H54 (cell line): ENCODE data around the gene HDHD5.

Experiments used
- DNase-seq: peaks from one replicate; pipeline ENCODE4 v3.0.0; 2011; ENCODE audit warnings: low spot score, mixed read lengths; ENCODE audit not compliant: insufficient read length
- FAIRE-seq: peaks from 3 replicates; lab custom pipeline; 2011; peaks lifted over from hg19 to GRCh38; lab: Jason Lieb, UNC
- POLR2A ChIP-seq: IDR thresholded peaks from 2 replicates; pipeline ENCODE4 v1.6.1; 2011; ENCODE audit warnings: low read depth, mild to moderate bottlenecking, low read length

Gene HDHD5

DNA sequence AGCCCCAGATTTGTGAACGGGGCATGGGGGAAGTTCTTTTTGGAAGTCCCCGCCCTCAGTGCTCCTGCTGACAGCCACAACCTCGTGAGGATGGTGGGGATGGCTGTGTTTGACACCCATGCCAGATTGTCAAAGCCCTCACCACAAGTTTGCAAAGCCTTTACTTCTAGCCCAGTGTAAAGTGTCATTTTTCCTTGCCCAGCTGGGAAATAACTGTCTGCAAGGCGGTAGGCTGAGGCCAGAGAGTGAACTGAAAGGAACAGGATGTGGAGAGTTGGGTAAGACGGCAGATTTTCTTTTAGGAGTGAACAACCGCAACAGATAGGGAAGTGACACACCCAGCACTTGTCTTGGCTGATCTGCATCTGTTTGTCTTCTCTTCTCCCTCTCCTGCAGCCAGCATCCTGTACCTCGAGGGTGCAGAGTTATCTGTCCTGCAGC, 60.7 kb downstream of the HDHD5 start:
- no peak for FAIRE-seq
- no peak for TF ChIP-seq POLR2A
- no peak for DNase-seq

DNA sequence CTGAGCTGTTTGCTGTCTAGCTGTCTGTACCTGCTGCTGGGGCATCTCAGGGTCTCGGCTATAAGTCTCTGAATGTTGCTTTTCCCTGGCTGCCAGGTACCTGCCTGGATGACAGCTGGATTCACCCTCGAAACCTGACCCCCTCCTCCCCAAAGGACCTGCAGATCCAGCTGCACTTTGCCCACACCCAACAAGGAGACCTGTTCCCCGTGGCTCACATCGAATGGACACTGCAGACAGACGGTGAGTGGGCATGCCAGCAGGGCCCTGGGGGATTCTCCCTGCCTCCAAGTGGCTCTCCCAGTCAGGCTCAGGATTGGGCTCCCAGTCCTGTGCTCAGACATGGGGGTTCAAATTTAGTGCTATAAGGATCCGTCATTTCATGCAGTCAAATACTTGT, 61.4 kb downstream of the HDHD5 start:
- FAIRE-seq (no peak), DNase-seq (no peak)
- TF ChIP-seq POLR2A: no peak

DNA sequence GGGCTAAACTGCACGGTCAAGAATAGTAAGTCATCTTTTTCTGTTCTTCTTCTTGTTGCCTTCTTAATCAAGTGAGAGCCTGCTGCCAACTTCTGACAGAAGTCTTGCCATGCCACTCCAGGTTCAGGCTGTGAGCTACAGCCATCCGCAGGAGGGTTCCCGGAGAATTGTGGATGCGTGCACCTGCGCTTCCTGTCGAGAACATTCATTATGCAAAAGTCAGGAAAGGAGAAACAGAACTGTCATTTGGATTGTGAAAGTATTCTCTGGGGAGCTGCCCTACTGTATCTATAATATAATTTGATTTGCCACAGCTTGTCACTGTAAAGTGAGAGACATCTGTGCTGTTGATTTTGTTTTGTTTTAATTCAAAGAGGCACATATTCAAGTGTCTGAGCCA, 62.0 kb downstream of the HDHD5 start:
- FAIRE-seq (no peak), DNase-seq (no peak)
- TF ChIP-seq POLR2A: no peak

DNA sequence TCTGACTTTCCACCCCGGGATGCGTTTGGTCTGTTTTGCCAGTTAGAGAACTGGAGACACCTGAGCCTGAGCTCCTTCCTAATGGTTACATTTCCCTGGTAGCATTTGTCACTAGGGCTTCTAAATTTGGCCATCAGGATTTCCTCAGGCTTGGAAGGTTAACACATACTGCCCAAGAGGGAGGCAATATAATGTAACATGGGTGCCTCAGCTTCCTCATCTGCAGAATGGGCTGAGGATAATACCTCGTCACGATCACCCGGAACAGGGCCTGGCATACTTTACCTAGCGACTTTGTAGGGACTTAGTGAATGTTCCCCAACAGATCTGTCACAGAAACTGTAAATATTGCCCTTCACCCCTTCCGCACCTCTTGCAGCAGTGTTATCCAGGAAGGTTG, 63.0 kb downstream of the HDHD5 start:
- DNase-seq (no peak), FAIRE-seq (no peak)
- no peak for TF ChIP-seq POLR2A

DNA sequence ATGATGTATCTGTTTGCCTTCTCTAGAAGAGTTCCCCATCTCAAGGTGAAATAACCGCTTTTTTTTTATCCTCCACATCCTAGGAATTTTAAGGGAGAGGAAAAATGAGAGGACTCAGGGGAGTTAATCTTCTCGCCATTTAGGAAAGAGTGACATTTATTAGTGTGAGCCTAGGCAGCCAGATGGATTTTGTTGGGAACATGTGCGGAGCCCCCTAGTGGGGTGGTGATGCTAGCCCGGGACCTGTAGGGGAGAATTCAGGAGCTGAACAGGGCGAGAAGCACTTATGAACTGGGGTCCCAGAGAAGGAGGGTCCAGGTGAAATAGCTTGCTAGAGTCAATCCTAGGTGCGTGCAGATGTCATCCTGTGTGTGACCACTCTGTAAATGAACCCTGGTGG, 63.5 kb downstream of the HDHD5 start:
- no peak for FAIRE-seq
- DNase-seq: no peak
- no peak for TF ChIP-seq POLR2A

DNA sequence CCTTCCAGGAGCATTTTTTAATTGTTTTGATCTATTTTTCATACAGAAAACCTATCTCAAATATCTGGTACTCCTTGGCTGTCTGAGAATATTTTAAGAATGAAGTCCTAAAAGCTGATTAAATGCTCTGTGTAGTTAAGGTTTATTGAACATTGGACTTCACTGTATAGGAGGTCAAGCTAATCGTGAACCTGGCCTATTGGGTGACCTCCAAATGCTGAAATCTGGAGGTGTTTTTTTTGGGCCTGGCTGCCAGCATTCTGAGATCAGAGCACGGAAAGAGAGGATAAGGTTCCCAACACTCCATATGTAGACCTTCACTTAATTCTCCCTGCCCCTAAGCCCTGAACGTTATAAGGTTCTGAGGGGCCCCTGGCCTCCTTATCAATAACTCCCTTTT, 66.0 kb downstream of the HDHD5 start:
- no peak for TF ChIP-seq POLR2A
- DNase-seq (no peak), FAIRE-seq (no peak)

DNA sequence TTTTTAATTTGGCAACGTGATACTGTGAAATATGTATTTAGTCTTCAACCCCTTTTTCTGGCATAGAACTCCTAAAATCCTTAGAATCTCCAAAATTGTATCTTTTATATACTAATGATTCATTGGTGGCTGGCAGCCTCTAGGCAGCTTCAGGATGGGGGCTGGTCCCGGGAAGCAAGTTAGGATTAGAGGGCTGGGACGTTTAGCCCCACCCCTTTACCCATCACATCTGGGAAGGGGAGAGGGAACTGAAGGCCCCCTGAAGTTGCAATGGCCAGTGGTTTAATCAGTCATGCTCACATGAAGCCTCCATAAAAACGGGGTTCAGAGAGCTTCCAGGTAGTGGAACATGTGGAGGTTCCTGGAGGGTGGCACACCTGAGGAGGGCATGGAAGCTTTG, 67.2 kb downstream of the HDHD5 start:
- no peak for TF ChIP-seq POLR2A
- DNase-seq: no peak
- FAIRE-seq: no peak

DNA sequence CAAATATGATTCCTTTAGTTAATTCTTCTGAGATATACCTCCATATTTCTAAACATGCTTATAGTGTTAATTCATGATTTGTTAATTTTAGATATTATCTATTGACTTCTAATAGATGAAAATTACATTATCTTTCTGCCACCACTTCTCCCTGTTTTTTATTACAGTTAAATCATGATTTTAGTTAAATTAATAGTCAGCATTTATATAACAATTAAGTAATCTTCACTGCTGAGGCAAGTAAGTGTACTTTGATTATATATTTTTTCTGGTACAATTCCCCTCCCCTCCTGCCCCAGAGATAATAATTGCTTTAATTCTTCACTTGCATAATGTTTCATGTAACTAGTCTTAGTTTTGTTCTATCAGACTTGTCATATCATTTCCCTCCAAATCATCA, 68.5 kb downstream of the HDHD5 start:
- FAIRE-seq (no peak), DNase-seq (no peak)
- no peak for TF ChIP-seq POLR2A
